Measurements from ENCODE around the gene CEP85. TPM values are rescaled to one million over a fixed set of nuclear protein-coding genes. Genes with fewer than 3 reads are reported as not detected.
A peak's percentile ranks its signal among the peaks of the same experiment; 100 is the strongest.

The CEP85 gene
- total and polyA plus RNA-seq, 9 of the 15 experiments (the other 6 are each of a cell fraction or from before 2014, with no cell fraction given), result 42.1 to 140 (median 92.6) TPM

GRCh38 chr1:26306290-26307229 is 72.6 kb downstream of the CEP85 start, which contains the start of gene UBXN11 (continued):
- TF ChIP-seq THAP12 (CRISPR knock-in tag; IDR thresholded peaks at IDR 0.05) (no peak), PHF20 (IDR thresholded peaks at IDR 0.05; ENCODE audit: partially characterized antibody) (peak; percentile 80), TOE1 (IDR thresholded peaks at IDR 0.05; ENCODE audit: borderline replicate concordance) (peak; percentile 36; the same call in 1 of the 2 replicates), TOE1 (CRISPR knock-in tag; IDR thresholded peaks at IDR 0.05; ENCODE audit: borderline replicate concordance, low read depth) (no peak), ETV6 (IDR thresholded peaks at IDR 0.05; ENCODE audit: borderline replicate concordance in 1 of 2, low read depth in 2 of 2, low read length in 1 of 2) (no peak), ETV6 (CRISPR knock-in tag; IDR thresholded peaks at IDR 0.05; ENCODE audit: borderline replicate concordance) (no peak), ZNF124 (CRISPR knock-in tag; IDR thresholded peaks at IDR 0.05) (no peak), PHF8 (IDR thresholded peaks at IDR 0.05; ENCODE audit: borderline replicate concordance, low read length) (peak; percentile 87; the same call in 1 of the 2 replicates), TGIF2 (CRISPR knock-in tag; IDR thresholded peaks at IDR 0.05) (no peak), LEF1 (IDR thresholded peaks at IDR 0.05) (0 out of 2 replicates have a peak, but pooled peaks have one; percentile 49), AFF1 (IDR thresholded peaks at IDR 0.05; ENCODE audit: low read depth in 1 of 2, partially characterized antibody in 2 of 2) (peak in 1 of 2 experiments; percentile 34), ETV5 (CRISPR knock-in tag; IDR thresholded peaks at IDR 0.05; ENCODE audit: low read depth) (0 out of 2 replicates have a peak, but pooled peaks have one; percentile 21), ZNF639 (CRISPR knock-in tag; conservative IDR thresholded peaks at IDR 0.05 in 1 of 2, IDR thresholded peaks at IDR 0.05 in 1 of 2) (0 out of 4 replicates have a peak, but pooled peaks of 1 of the 2 experiments have one; percentile 20), CREM (IDR thresholded peaks at IDR 0.05; ENCODE audit: low read depth) (peak; percentile 75), ATF2 (CRISPR knock-in tag; IDR thresholded peaks at IDR 0.05) (no peak), RBM17 (IDR thresholded peaks at IDR 0.05; ENCODE audit: borderline replicate concordance, low read depth, low read length) (no peak)

Measured in K562 (cell line).